Measurements from ENCODE around the gene ASCL5.

ASCL5 gene

GRCh38 chr1:201108614-201109013 lies 18.4 kb downstream of the ASCL5 start:
- no peak overlapping the region for H3K4me3 ChIP-seq (ENCODE audit: low read length in 2 of 2)
- H3K18ac ChIP-seq (ENCODE audit: low read length): no peak overlapping the region
- H3K4ac ChIP-seq (ENCODE audit: low read length): no peak overlapping the region
- no peaks in the 10 kb centered on the region for H3K9me3 ChIP-seq (replicated peaks in 1 of 2; ENCODE audit: control insufficient read depth in 2 of 2, insufficient read depth in 1 of 2, low read depth in 1 of 2, low read length in 2 of 2)
- H3K4me2 ChIP-seq (ENCODE audit: insufficient read depth, low read length, poor library complexity, severe bottlenecking): no peak overlapping the region
- H2BK15ac ChIP-seq (ENCODE audit: low read length): no peak overlapping the region
- peak; percentile 50 for DNase-seq (ENCODE audit: low spot score)
- H2AFZ ChIP-seq (ENCODE audit: low read length): no peak overlapping the region
- H3K9ac ChIP-seq (ENCODE audit: low read depth, low read length, poor library complexity): no peak overlapping the region
- H3K14ac ChIP-seq (ENCODE audit: low read length): no peak overlapping the region
- peaks cover 16 to 29% of the 10 kb centered on the region in 2 donors for H3K4me1 ChIP-seq (ENCODE audit: control insufficient read depth in 2 of 2, insufficient read depth in 1 of 2, low read depth in 1 of 2, low read length in 2 of 2)
- H3K79me1 ChIP-seq (ENCODE audit: low read depth, low read length): no peaks in the 10 kb centered on the region
- no peak overlapping the region for H2AK5ac ChIP-seq (ENCODE audit: low read depth, low read length)
- no peak overlapping the region for H2BK12ac ChIP-seq (ENCODE audit: low read length)
- no peak overlapping the region for H3K23ac ChIP-seq (ENCODE audit: low read depth, low read length, poor library complexity)
- no peak overlapping the region for H2BK5ac ChIP-seq (ENCODE audit: low read length)
- H3K36me3 ChIP-seq (replicated peaks in 1 of 2; ENCODE audit: control insufficient read depth in 2 of 2, insufficient read depth in 2 of 2, low read length in 2 of 2): no peaks in the 10 kb centered on the region
- no peak overlapping the region for H4K91ac ChIP-seq (ENCODE audit: low read depth, low read length, poor library complexity)
- no peak overlapping the region for H3K27ac ChIP-seq (replicated peaks; ENCODE audit: low read length)
- no CpG with 5 or more reads among the region's 1 CpG for WGBS, 2 donors (ENCODE audit: extremely low coverage in 2 of 2, insufficient read length in 2 of 2, insufficient replicate concordance in 1 of 2)
- H3K27me3 ChIP-seq (ENCODE audit: control insufficient read depth in 3 of 3, insufficient read depth in 3 of 3, low read depth in 1 of 3, low read length in 3 of 3): no peaks in the 10 kb centered on the region
- no peak overlapping the region for H4K8ac ChIP-seq (ENCODE audit: low read depth, low read length)
- H2BK120ac ChIP-seq (ENCODE audit: low read depth, low read length): no peak overlapping the region

DNA sequence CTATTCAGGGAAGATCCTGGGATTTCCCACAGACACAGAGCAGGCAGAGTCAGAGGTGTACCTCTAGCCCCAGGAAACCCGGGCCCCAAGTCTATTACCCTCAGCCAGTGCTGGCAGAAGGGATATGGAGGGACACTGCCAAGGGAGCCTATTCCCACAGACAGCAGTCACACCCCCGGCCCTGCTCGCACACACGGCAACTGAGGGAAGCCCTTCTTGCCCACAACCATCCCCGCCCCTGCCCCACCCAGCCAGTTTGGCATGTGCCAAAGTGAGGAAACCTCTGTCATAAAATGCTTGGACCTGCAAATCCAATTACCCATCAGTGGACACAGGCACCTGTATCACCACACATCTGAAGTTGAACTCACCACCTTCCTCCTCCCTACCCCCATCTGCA lies 21.3 kb downstream of the ASCL5 start:
- no peak overlapping the region for H2BK15ac ChIP-seq (ENCODE audit: low read length)
- no peak overlapping the region for H2BK120ac ChIP-seq (ENCODE audit: low read depth, low read length)
- H3K27me3 ChIP-seq (ENCODE audit: control insufficient read depth in 3 of 3, insufficient read depth in 3 of 3, low read depth in 1 of 3, low read length in 3 of 3): no peaks in the 10 kb centered on the region
- H3K14ac ChIP-seq (ENCODE audit: low read length): no peak overlapping the region
- H3K36me3 ChIP-seq (replicated peaks in 1 of 2; ENCODE audit: control insufficient read depth in 2 of 2, insufficient read depth in 2 of 2, low read length in 2 of 2): no peaks in the 10 kb centered on the region
- no peak overlapping the region for H3K9ac ChIP-seq (ENCODE audit: low read depth, low read length, poor library complexity)
- no peak overlapping the region for H4K8ac ChIP-seq (ENCODE audit: low read depth, low read length)
- no peak overlapping the region for H2BK5ac ChIP-seq (ENCODE audit: low read length)
- no peak overlapping the region for H2AFZ ChIP-seq (ENCODE audit: low read length)
- no peaks in the 10 kb centered on the region for H3K9me3 ChIP-seq (replicated peaks in 1 of 2; ENCODE audit: control insufficient read depth in 2 of 2, insufficient read depth in 1 of 2, low read depth in 1 of 2, low read length in 2 of 2)
- DNase-seq (ENCODE audit: low spot score): no peak
- H2AK5ac ChIP-seq (ENCODE audit: low read depth, low read length): no peak overlapping the region
- H3K4me2 ChIP-seq (ENCODE audit: insufficient read depth, low read length, poor library complexity, severe bottlenecking): no peak overlapping the region
- no peak overlapping the region for H3K4me3 ChIP-seq (ENCODE audit: low read length in 2 of 2)
- no peak overlapping the region for H3K23ac ChIP-seq (ENCODE audit: low read depth, low read length, poor library complexity)
- peaks cover 11 to 25% of the 10 kb centered on the region in 2 donors for H3K4me1 ChIP-seq (ENCODE audit: control insufficient read depth in 2 of 2, insufficient read depth in 1 of 2, low read depth in 1 of 2, low read length in 2 of 2)
- no peak overlapping the region for H2BK12ac ChIP-seq (ENCODE audit: low read length)
- no peak overlapping the region for H3K27ac ChIP-seq (replicated peaks; ENCODE audit: low read length)
- H3K18ac ChIP-seq (ENCODE audit: low read length): no peak overlapping the region
- no CpG with 5 or more reads among the region's 5 CpGs for WGBS, 2 donors (ENCODE audit: extremely low coverage in 2 of 2, insufficient read length in 2 of 2, insufficient replicate concordance in 1 of 2)
- H4K91ac ChIP-seq (ENCODE audit: low read depth, low read length, poor library complexity): no peak overlapping the region
- no peak overlapping the region for H3K4ac ChIP-seq (ENCODE audit: low read length)
- no peaks in the 10 kb centered on the region for H3K79me1 ChIP-seq (ENCODE audit: low read depth, low read length)

DNA sequence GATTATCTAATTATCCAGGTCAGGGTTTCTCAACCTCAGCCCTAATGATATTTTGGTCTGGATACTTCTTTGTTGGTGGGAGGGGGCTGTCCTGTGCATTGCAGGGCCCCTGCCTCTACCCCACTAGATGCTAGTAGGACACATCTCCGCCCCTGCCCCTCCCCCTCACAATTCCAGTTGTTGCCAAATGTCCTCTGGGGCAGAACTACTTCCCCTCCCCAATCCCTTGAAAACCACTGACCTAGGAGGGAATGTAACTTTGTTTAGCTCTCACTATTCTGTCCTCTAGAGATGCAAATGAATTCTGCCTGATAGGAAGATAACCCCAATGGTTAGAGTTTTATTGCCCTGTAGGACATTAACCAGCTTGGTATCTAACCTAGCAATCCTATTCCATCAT lies 22.8 kb downstream of the ASCL5 start:
- DNase-seq (ENCODE audit: low spot score): no peak
- no peak overlapping the region for H3K18ac ChIP-seq (ENCODE audit: low read length)
- WGBS, 2 donors (ENCODE audit: extremely low coverage in 2 of 2, insufficient read length in 2 of 2, insufficient replicate concordance in 1 of 2): no CpG with 5 or more reads among the region's 1 CpG
- H2BK120ac ChIP-seq (ENCODE audit: low read depth, low read length): no peak overlapping the region
- H3K9ac ChIP-seq (ENCODE audit: low read depth, low read length, poor library complexity): no peak overlapping the region
- H4K91ac ChIP-seq (ENCODE audit: low read depth, low read length, poor library complexity): no peak overlapping the region
- H2AK5ac ChIP-seq (ENCODE audit: low read depth, low read length): no peak overlapping the region
- H3K27me3 ChIP-seq (ENCODE audit: control insufficient read depth in 3 of 3, insufficient read depth in 3 of 3, low read depth in 1 of 3, low read length in 3 of 3): no peaks in the 10 kb centered on the region
- H3K23ac ChIP-seq (ENCODE audit: low read depth, low read length, poor library complexity): no peak overlapping the region
- H3K4me2 ChIP-seq (ENCODE audit: insufficient read depth, low read length, poor library complexity, severe bottlenecking): no peak overlapping the region
- no peak overlapping the region for H3K4ac ChIP-seq (ENCODE audit: low read length)
- H3K27ac ChIP-seq (replicated peaks; ENCODE audit: low read length): no peak overlapping the region
- H4K8ac ChIP-seq (ENCODE audit: low read depth, low read length): no peak overlapping the region
- H3K36me3 ChIP-seq (replicated peaks in 1 of 2; ENCODE audit: control insufficient read depth in 2 of 2, insufficient read depth in 2 of 2, low read length in 2 of 2): no peaks in the 10 kb centered on the region
- H3K4me1 ChIP-seq (ENCODE audit: control insufficient read depth in 2 of 2, insufficient read depth in 1 of 2, low read depth in 1 of 2, low read length in 2 of 2): peaks cover 21 to 35% of the 10 kb centered on the region in 2 donors
- no peak overlapping the region for H3K4me3 ChIP-seq (ENCODE audit: low read length in 2 of 2)
- no peaks in the 10 kb centered on the region for H3K9me3 ChIP-seq (replicated peaks in 1 of 2; ENCODE audit: control insufficient read depth in 2 of 2, insufficient read depth in 1 of 2, low read depth in 1 of 2, low read length in 2 of 2)
- no peak overlapping the region for H2AFZ ChIP-seq (ENCODE audit: low read length)
- no peak overlapping the region for H2BK12ac ChIP-seq (ENCODE audit: low read length)
- no peak overlapping the region for H2BK5ac ChIP-seq (ENCODE audit: low read length)
- H3K79me1 ChIP-seq (ENCODE audit: low read depth, low read length): no peaks in the 10 kb centered on the region
- no peak overlapping the region for H3K14ac ChIP-seq (ENCODE audit: low read length)
- H2BK15ac ChIP-seq (ENCODE audit: low read length): no peak overlapping the region

DNA sequence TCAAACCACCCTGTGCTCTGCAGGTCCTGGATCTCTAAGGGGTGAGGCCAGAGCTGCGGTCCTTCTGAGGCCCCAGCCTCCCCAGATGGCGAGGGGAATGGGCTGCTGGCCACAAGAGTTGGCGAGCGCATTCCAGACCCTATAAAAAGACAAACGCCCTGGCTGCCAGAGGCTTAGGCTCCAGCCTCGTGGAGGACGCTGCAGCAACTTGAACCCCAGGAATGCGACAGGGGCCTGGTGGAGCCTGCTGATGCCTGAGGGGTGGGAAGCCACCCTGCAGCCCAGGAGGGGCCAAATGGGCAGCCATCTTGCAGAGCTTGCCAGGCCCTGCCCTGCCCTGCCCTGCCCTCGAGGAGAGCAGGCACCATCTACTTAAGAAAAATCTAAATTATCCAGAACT lies 23.3 kb downstream of the ASCL5 start:
- DNase-seq (ENCODE audit: low spot score): no peak
- H3K18ac ChIP-seq (ENCODE audit: low read length): peak overlapping the region; percentile 62
- H2BK15ac ChIP-seq (ENCODE audit: low read length): no peak overlapping the region
- peak overlapping the region; percentile 24 for H2AK5ac ChIP-seq (ENCODE audit: low read depth, low read length)
- H2BK5ac ChIP-seq (ENCODE audit: low read length): no peak overlapping the region
- no peak overlapping the region for H3K23ac ChIP-seq (ENCODE audit: low read depth, low read length, poor library complexity)
- H3K36me3 ChIP-seq (replicated peaks in 1 of 2; ENCODE audit: control insufficient read depth in 2 of 2, insufficient read depth in 2 of 2, low read length in 2 of 2): no peaks in the 10 kb centered on the region
- no peak overlapping the region for H3K4me3 ChIP-seq (ENCODE audit: low read length in 2 of 2)
- H3K9ac ChIP-seq (ENCODE audit: low read depth, low read length, poor library complexity): no peak overlapping the region
- no peak overlapping the region for H3K14ac ChIP-seq (ENCODE audit: low read length)
- H3K9me3 ChIP-seq (replicated peaks in 1 of 2; ENCODE audit: control insufficient read depth in 2 of 2, insufficient read depth in 1 of 2, low read depth in 1 of 2, low read length in 2 of 2): no peaks in the 10 kb centered on the region
- no peak overlapping the region for H3K4ac ChIP-seq (ENCODE audit: low read length)
- no CpG with 5 or more reads among the region's 9 CpGs for WGBS, 2 donors (ENCODE audit: extremely low coverage in 2 of 2, insufficient read length in 2 of 2, insufficient replicate concordance in 1 of 2)
- H2AFZ ChIP-seq (ENCODE audit: low read length): no peak overlapping the region
- H2BK12ac ChIP-seq (ENCODE audit: low read length): no peak overlapping the region
- no peak overlapping the region for H4K91ac ChIP-seq (ENCODE audit: low read depth, low read length, poor library complexity)
- H3K27me3 ChIP-seq (ENCODE audit: control insufficient read depth in 3 of 3, insufficient read depth in 3 of 3, low read depth in 1 of 3, low read length in 3 of 3): no peaks in the 10 kb centered on the region
- H3K4me2 ChIP-seq (ENCODE audit: insufficient read depth, low read length, poor library complexity, severe bottlenecking): no peak overlapping the region
- H3K27ac ChIP-seq (replicated peaks; ENCODE audit: low read length): no peak overlapping the region
- no peak overlapping the region for H4K8ac ChIP-seq (ENCODE audit: low read depth, low read length)
- H3K79me1 ChIP-seq (ENCODE audit: low read depth, low read length): no peaks in the 10 kb centered on the region
- H2BK120ac ChIP-seq (ENCODE audit: low read depth, low read length): no peak overlapping the region
- H3K4me1 ChIP-seq (ENCODE audit: control insufficient read depth in 2 of 2, insufficient read depth in 1 of 2, low read depth in 1 of 2, low read length in 2 of 2): peaks cover 24 to 40% of the 10 kb centered on the region in 2 donors

Data from neuronal stem cell (in vitro differentiated cells).